Tibial nerve (tissue), 4 donors: ENCODE data around the gene CYLD. TPM values are rescaled to one million over a fixed set of nuclear protein-coding genes. Genes with fewer than 3 reads are reported as not detected.

Experiments
- DNase-seq, 2 donors: peaks; one replicate each; pipeline ENCODE4 v3.0.0-alpha.2; 2019; ENCODE audit warnings: low spot score in 2 of 2
- H3K27ac ChIP-seq, 4 donors: fragments of 200-600 bp; sonication (generic) in 3 of 4; one replicate each; pipeline ENCODE4 v1.5.1; 2017 to 2019; ENCODE audit warnings: mild to moderate bottlenecking in 1 of 4
- H3K27me3 ChIP-seq, 2 donors: fragments of 200-600 bp; sonication (generic) in 1 of 2; one replicate each; pipeline versions ENCODE4 v1.5.1 to v1.6.0; 2017 to 2019
- H3K36me3 ChIP-seq, 3 donors: fragments of 200-600 bp; sonication (generic); one replicate each; pipeline ENCODE4 v1.5.1; 2018 to 2019
- H3K4me1 ChIP-seq, 4 donors: fragments of 200-600 bp; sonication (generic) in 3 of 4; one replicate each; pipeline ENCODE4 v1.5.1; 2017 to 2019
- H3K4me3 ChIP-seq, 4 donors: fragments of 200-600 bp; sonication (generic) in 3 of 4; one replicate each; pipeline ENCODE4 v1.5.1; 2017 to 2019; ENCODE audit warnings: mild to moderate bottlenecking in 1 of 4, moderate library complexity in 1 of 4
- H3K9me3 ChIP-seq, 4 donors: fragments of 200-600 bp; sonication (generic) in 3 of 4; one replicate each; pipeline ENCODE4 v1.5.1; 2017 to 2019
- EP300 ChIP-seq, 2 donors: sonication (generic); formaldehyde crosslinking; IDR thresholded peaks; one replicate each; pipeline ENCODE4 v1.6.1; 2017; ENCODE audit warnings: antibody characterized with exemption in 2 of 2, mild to moderate bottlenecking in 1 of 2
- POLR2A ChIP-seq, 2 donors: fragments of 450-650 bp; IDR thresholded peaks; one replicate each; pipeline ENCODE4 v1.6.1; 2017; ENCODE audit warnings: antibody characterized with exemption in 2 of 2, mild to moderate bottlenecking in 2 of 2, moderate library complexity in 2 of 2
- WGBS, 2 donors: methylation state at CpG; one replicate each; pipeline ENCODE4 v1.1.5; 2018; 5-methylcytosine and 5-hydroxymethylcytosine counted together
- total RNA-seq, 4 donors: library from RNA; depleted of rRNA; stranded (reverse); fragments of >200 nt; gene quantifications; one replicate each; pipeline ENCODE4 v1.1.0, GENCODE V29; 2016
- TF ChIP-seq, protein P1 (sequence below), 5 experiments: fragments of 200-600 bp in 3 of 5; fragments of 450-650 bp in 2 of 5; sonication (generic) in 3 of 5; IDR thresholded peaks; one replicate each; pipeline ENCODE4 v1.5.1; 2016 to 2019; ENCODE audit warnings: antibody characterized with exemption in 5 of 5, mild to moderate bottlenecking in 3 of 5, moderate library complexity in 2 of 5

Gene CYLD
- total RNA-seq, 4 donors from 2014 or later = 23.7 to 52.7 (median 38.3) TPM

DNA sequence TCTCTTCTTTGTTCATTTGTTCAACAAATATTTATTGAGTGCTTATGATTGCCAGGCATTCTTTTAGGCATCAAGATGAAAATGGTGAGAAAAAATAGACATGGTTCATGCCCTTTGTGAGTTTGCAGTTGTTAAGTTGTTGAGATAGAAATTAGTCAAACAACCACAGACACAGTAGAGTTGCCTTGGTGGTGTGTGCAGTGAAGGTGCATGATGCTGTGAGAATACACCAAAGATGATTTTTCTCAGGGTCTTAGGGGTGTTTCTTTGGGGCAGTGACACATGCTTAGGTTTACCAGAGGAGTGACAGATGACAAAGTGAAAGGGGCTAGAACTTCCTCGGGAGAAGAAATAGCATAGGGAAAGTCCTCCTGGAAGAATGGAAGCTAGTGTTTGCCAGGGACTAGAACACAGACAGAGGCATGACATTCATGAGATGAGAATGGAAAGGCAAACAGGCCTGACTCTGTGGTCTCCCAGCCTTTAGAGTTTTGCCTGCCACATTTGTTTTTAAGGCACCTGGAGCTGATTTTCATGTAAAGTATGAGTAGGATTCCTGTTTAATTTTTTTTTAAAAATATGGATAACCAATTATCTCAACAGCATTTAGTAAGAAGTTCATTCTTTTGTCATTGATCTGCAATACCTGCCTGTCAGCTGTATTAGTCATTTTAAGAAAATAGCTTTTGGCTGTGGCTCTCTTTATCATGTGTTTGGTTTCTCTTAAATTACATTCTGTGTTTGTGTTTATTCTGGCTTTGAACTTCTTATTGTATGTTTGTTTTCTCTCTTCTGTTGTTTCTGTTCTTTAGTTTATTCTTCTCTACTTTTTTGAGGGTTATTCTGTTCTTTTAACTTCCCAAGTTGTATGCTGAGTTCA lies 36.6 kb downstream of the CYLD start:
- 46 to 60% methylated on average over 1 of the region's 1 CpG for WGBS, 2 donors
- H3K4me3 ChIP-seq = no peak overlapping the region
- no peaks in the 10 kb centered on the region for H3K27me3 ChIP-seq
- no peak for DNase-seq
- H3K27ac ChIP-seq = no peak overlapping the region
- H3K4me1 ChIP-seq = no peaks in the 10 kb centered on the region
- TF ChIP-seq EP300 (IDR thresholded peaks at IDR 0.05) (no peak), POLR2A (IDR thresholded peaks at IDR 0.05) (no peak)
- TF ChIP-seq, protein P1, sequence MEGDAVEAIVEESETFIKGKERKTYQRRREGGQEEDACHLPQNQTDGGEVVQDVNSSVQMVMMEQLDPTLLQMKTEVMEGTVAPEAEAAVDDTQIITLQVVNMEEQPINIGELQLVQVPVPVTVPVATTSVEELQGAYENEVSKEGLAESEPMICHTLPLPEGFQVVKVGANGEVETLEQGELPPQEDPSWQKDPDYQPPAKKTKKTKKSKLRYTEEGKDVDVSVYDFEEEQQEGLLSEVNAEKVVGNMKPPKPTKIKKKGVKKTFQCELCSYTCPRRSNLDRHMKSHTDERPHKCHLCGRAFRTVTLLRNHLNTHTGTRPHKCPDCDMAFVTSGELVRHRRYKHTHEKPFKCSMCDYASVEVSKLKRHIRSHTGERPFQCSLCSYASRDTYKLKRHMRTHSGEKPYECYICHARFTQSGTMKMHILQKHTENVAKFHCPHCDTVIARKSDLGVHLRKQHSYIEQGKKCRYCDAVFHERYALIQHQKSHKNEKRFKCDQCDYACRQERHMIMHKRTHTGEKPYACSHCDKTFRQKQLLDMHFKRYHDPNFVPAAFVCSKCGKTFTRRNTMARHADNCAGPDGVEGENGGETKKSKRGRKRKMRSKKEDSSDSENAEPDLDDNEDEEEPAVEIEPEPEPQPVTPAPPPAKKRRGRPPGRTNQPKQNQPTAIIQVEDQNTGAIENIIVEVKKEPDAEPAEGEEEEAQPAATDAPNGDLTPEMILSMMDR (IDR thresholded peaks at IDR 0.05) = no peak
- peaks cover 0 to 49% (median 6%) of the 10 kb centered on the region in 3 donors for H3K36me3 ChIP-seq
- H3K9me3 ChIP-seq = no peaks in the 10 kb centered on the region

DNA sequence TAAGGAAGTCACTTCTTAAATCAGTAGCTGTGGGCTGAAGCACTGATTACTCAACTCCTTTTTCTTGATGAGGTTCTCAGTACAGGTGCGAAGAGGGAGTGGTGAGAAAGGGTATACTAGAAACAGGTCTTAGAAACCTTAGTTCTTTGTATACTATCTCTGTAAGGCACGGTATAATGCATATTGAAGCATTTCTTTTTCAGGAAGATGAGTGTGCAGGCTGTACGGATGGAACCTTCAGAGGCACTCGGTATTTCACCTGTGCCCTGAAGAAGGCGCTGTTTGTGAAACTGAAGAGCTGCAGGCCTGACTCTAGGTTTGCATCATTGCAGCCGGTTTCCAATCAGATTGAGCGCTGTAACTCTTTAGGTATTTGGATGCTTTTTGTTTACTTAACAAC lies 39.2 kb downstream of the CYLD start:
- DNase-seq = no peak
- Histone ChIP-seq H3K4me3 (no peak overlapping the region), H3K9me3 (no peaks in the 10 kb centered on the region), H3K36me3 (peaks cover 0 to 64% (median 6%) of the 10 kb centered on the region in 3 donors), H3K4me1 (no peaks in the 10 kb centered on the region), H3K27ac (no peak overlapping the region), H3K27me3 (no peaks in the 10 kb centered on the region)
- WGBS, 2 donors = 82 to 84% methylated on average over 7 of the region's 7 CpGs
- TF ChIP-seq, protein P1 (IDR thresholded peaks at IDR 0.05) = no peak
- no peak for TF ChIP-seq POLR2A (IDR thresholded peaks at IDR 0.05)

DNA sequence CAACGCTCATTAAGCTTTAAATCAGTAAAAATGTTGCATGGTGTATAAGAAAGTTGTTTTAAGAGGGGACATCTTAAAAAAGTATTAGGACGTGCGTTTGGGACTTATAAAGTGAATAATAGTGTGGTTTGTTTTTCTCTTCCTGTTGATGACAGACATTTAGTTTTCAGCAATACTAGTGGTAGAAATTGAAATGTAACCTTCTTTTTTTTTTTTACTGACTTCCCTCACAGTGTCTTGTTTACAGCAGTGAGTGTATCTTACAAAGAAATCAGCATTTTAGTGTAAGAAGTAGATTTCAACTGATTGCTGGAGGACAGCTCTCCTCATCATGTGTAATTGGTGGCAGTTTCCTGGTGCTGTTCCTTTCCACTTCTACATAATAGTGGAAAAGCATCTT lies 39.6 kb downstream of the CYLD start:
- Histone ChIP-seq H3K4me1 (no peaks in the 10 kb centered on the region), H3K36me3 (peaks cover 0 to 68% (median 6%) of the 10 kb centered on the region in 3 donors), H3K4me3 (no peak overlapping the region), H3K27ac (no peak overlapping the region), H3K27me3 (no peaks in the 10 kb centered on the region), H3K9me3 (no peaks in the 10 kb centered on the region)
- TF ChIP-seq POLR2A (IDR thresholded peaks at IDR 0.05) (no peak), EP300 (IDR thresholded peaks at IDR 0.05) (no peak)
- TF ChIP-seq, protein P1 (IDR thresholded peaks at IDR 0.05) = no peak
- no peak for DNase-seq
- 85 to 87% methylated on average over 3 of the region's 3 CpGs for WGBS, 2 donors

DNA sequence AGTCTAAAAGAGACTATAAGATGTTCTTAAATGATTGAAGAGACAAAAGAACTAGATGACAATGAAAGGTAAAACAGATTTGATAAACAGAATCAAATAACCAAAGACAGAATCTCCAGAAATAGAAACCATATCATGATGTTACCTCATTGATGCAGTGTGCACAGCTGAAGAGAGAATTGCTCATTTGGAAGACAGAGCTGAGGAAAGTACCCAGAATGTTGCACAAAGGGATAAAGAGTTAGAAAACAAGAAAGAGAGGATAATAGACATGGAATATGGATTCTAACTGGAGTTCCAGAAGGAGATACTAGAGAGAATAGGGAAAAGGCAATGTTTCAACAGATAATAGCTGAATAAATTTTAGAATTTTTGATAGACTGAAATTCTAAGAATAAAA lies 47.9 kb downstream of the CYLD start:
- H3K27ac ChIP-seq = no peak overlapping the region
- no peaks in the 10 kb centered on the region for H3K27me3 ChIP-seq
- peaks cover 6 to 70% (median 10%) of the 10 kb centered on the region in 3 donors for H3K36me3 ChIP-seq
- H3K4me3 ChIP-seq = no peak overlapping the region
- H3K4me1 ChIP-seq = no peaks in the 10 kb centered on the region
- H3K9me3 ChIP-seq = peaks cover 0 to 5% (median 0%) of the 10 kb centered on the region in 4 donors
- DNase-seq = no peak
- no peak for TF ChIP-seq POLR2A (IDR thresholded peaks at IDR 0.05)
- TF ChIP-seq, protein P1 (IDR thresholded peaks at IDR 0.05) = no peak
- no peak for TF ChIP-seq EP300 (IDR thresholded peaks at IDR 0.05)

DNA sequence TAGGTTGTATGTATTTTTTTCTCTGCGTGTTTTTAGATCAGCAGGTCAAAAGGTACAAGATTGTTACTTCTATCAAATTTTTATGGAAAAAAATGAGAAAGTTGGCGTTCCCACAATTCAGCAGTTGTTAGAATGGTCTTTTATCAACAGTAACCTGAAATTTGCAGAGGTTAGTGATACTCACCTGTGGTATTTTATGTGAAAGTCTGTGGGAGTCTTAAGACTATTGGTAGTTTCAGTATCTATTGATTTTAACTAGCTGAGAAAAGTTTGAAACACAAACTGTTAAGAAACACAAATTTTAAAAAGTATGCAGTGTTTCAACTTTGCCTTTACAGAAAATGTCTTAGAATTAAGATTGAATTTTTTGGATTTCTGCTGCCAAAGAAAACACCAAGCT lies 49.6 kb downstream of the CYLD start:
- 86 to 94% methylated on average over 2 of the region's 2 CpGs for WGBS, 2 donors
- Histone ChIP-seq H3K4me3 (no peak overlapping the region), H3K4me1 (no peaks in the 10 kb centered on the region), H3K9me3 (peaks cover 0 to 5% (median 0%) of the 10 kb centered on the region in 4 donors), H3K27ac (no peak overlapping the region), H3K27me3 (no peaks in the 10 kb centered on the region), H3K36me3 (peaks cover 6 to 78% (median 11%) of the 10 kb centered on the region in 3 donors)
- DNase-seq = no peak
- TF ChIP-seq EP300 (IDR thresholded peaks at IDR 0.05) (no peak), POLR2A (IDR thresholded peaks at IDR 0.05) (no peak)
- TF ChIP-seq, protein P1 (IDR thresholded peaks at IDR 0.05) = no peak
